IMR-90 (cell line): ENCODE measurements around the gene PCK1. TPM values are rescaled to one million over a fixed set of nuclear protein-coding genes. Genes with fewer than 3 reads are reported as not detected.

Experiments
- ATAC-seq: fragments of 200-7000 bp; cut with Tn5 transposase; 2 replicates; pipeline ENCODE4 v1.9.1; 2020; ENCODE audit warnings: low read depth, mild to moderate bottlenecking, moderate library complexity
- BruUV-seq: library from RNA; stranded (reverse); fragments of 400-500 nt; replicated peaks from 2 replicates; lab custom pipeline; 2021; lab: Mats Ljungman, UMichigan
- CTCF ChIA-PET: fragments of 300-600 bp; formaldehyde crosslinking; extraction: SDS; loops from one replicate; lab custom pipeline; 2021; ENCODE audit warnings: antibody characterized with exemption; lab: Yijun Ruan, JAX
- POLR2A ChIA-PET: fragments of 300-600 bp; sonication (Branson Sonifier 250); formaldehyde crosslinking; loops from one replicate; lab custom pipeline; 2022; ENCODE audit warnings: antibody characterized with exemption; ENCODE audit not compliant: unreplicated experiment; lab: Charles Lee
- DNase-seq: peaks from one replicate; pipeline ENCODE4 v3.0.0; 2013
- H2AFZ ChIP-seq: replicated peaks from 2 replicates; pipeline ENCODE3; 2013; ENCODE audit warnings: low read length, mild to moderate bottlenecking; ENCODE audit not compliant: poor library complexity
- H2AK5ac ChIP-seq: 2 replicates; pipeline ENCODE4 v1.6.1; 2013; ENCODE audit warnings: low read depth, low read length, inconsistent platforms
- H2AK9ac ChIP-seq: replicated peaks from 2 replicates; pipeline ENCODE3; 2013; ENCODE audit warnings: mild to moderate bottlenecking, low read depth, low read length, moderate library complexity; ENCODE audit not compliant: poor library complexity
- H2BK120ac ChIP-seq: 2 replicates; pipeline ENCODE4 v1.6.1; 2013; ENCODE audit warnings: low read depth, low read length, inconsistent platforms
- H2BK15ac ChIP-seq: 3 replicates; pipeline ENCODE4 v1.6.1; 2013; ENCODE audit warnings: low read depth, low read length, inconsistent platforms
- H2BK20ac ChIP-seq: 2 replicates; pipeline ENCODE4 v1.6.1; 2013; ENCODE audit warnings: low read depth, mild to moderate bottlenecking, inconsistent platforms, low read length, moderate library complexity
- H2BK5ac ChIP-seq: 2 replicates; pipeline ENCODE4 v1.6.1; 2013; ENCODE audit warnings: mild to moderate bottlenecking, low read depth, low read length, inconsistent platforms; ENCODE audit not compliant: poor library complexity, severe bottlenecking
- H3K14ac ChIP-seq: replicated peaks from 2 replicates; pipeline ENCODE4 v1.6.1; 2013; ENCODE audit warnings: low read depth, low read length, inconsistent platforms
- H3K18ac ChIP-seq: 2 replicates; pipeline ENCODE4 v1.6.1; 2013; ENCODE audit warnings: low read depth, low read length, control low read depth
- H3K23ac ChIP-seq: 2 replicates; pipeline ENCODE4 v1.6.1; 2013; ENCODE audit warnings: low read depth, low read length, inconsistent platforms
- H3K27ac ChIP-seq: 2 replicates; pipeline ENCODE4 v1.5.1; 2013; ENCODE audit warnings: mild to moderate bottlenecking, control low read depth, low read length; ENCODE audit not compliant: insufficient read depth
- H3K27me3 ChIP-seq: 2 replicates; pipeline ENCODE4 v1.6.1; 2013; ENCODE audit warnings: low read length; ENCODE audit not compliant: control insufficient read depth, insufficient read depth
- H3K36me3 ChIP-seq: 2 replicates; pipeline ENCODE4 v1.6.1; 2013; ENCODE audit warnings: low read length, mixed read lengths; ENCODE audit not compliant: control insufficient read depth, insufficient read depth
- H3K4ac ChIP-seq: 2 replicates; pipeline ENCODE4 v1.6.1; 2013; ENCODE audit warnings: low read depth, low read length, inconsistent platforms
- H3K4me1 ChIP-seq: 2 replicates; pipeline ENCODE4 v1.6.1; 2013; ENCODE audit warnings: low read length, mixed read lengths; ENCODE audit not compliant: control insufficient read depth, insufficient read depth
- H3K4me2 ChIP-seq: 2 replicates; pipeline ENCODE4 v1.6.1; 2013; ENCODE audit warnings: low read depth, mild to moderate bottlenecking, control low read depth, low read length, moderate library complexity
- H3K4me3 ChIP-seq: 2 replicates; pipeline ENCODE4 v1.5.1; 2013; ENCODE audit warnings: low read depth, mild to moderate bottlenecking, control low read depth, low read length, moderate library complexity; ENCODE audit not compliant: insufficient read depth
- H3K56ac ChIP-seq: 2 replicates; pipeline ENCODE4 v1.6.1; 2013; ENCODE audit warnings: low read length, inconsistent platforms; ENCODE audit not compliant: insufficient read depth; ENCODE audit errors: extremely low read depth
- H3K79me1 ChIP-seq, 2 experiments: 2 replicates each; pipeline ENCODE4 v1.6.1; 2013; ENCODE audit warnings: low read length in 2 of 2, inconsistent platforms in 1 of 2, low read depth in 1 of 2
- H3K9ac ChIP-seq: 2 replicates; pipeline ENCODE4 v1.6.1; 2013; ENCODE audit warnings: low read depth, low read length, control low read depth
- H3K9me1 ChIP-seq: 2 replicates; pipeline ENCODE4 v1.6.1; 2013; ENCODE audit warnings: low read length, inconsistent platforms; ENCODE audit not compliant: insufficient read depth
- H3K9me3 ChIP-seq: 2 replicates; pipeline ENCODE4 v1.6.1; 2013; ENCODE audit warnings: low read length; ENCODE audit not compliant: control insufficient read depth, insufficient read depth
- H4K20me1 ChIP-seq: 2 replicates; pipeline ENCODE4 v1.6.1; 2013; ENCODE audit warnings: low read length, inconsistent platforms; ENCODE audit not compliant: insufficient read depth
- H4K5ac ChIP-seq: 2 replicates; pipeline ENCODE4 v1.6.1; 2013; ENCODE audit warnings: mild to moderate bottlenecking, low read depth, low read length, control low read depth
- H4K8ac ChIP-seq, 2 experiments: 2 replicates each; pipeline ENCODE4 v1.6.1; 2013; ENCODE audit warnings: low read depth in 2 of 2, low read length in 2 of 2, control low read depth in 1 of 2, inconsistent platforms in 1 of 2
- H4K91ac ChIP-seq: 2 replicates; pipeline ENCODE4 v1.6.1; 2013; ENCODE audit warnings: low read depth, low read length, inconsistent platforms; ENCODE audit not compliant: insufficient read depth
- BHLHE40 ChIP-seq: fragments of 150-350 bp; IDR thresholded peaks from 2 replicates; pipeline ENCODE4 v1.6.1; 2016; ENCODE audit warnings: mild to moderate bottlenecking, low read depth, low read length
- MAFK ChIP-seq: IDR thresholded peaks from 2 replicates; pipeline ENCODE4 v1.6.1; 2012; ENCODE audit warnings: low read depth, low read length, improper control_type of control experiment
- WGBS, 2 experiments: methylation state at CpG; one replicate each; pipeline versions ENCODE4 v1.1.5 to v1.1.7; 2013; ENCODE audit warnings: missing lambda C conversion rate in 2 of 2; ENCODE audit not compliant: insufficient read length in 1 of 2; ENCODE audit errors: extremely low coverage in 2 of 2; 5-methylcytosine and 5-hydroxymethylcytosine counted together
- dilution Hi-C: fragments of 300-500 bp; cut with HindIII; formaldehyde crosslinking; loops from one replicate; pipeline ENCODE4 v1.14.3; 2018; ENCODE audit warnings: low sequenced_read_pairs; ENCODE audit not compliant: unreplicated experiment
- in situ Hi-C: fragments of 300-500 bp; cut with MboI; formaldehyde crosslinking; loops from 3 replicates; pipeline ENCODE4 v1.14.3; 2019; ENCODE audit warnings: low sequenced_read_pairs, inconsistent platforms, mixed read lengths
- intact Hi-C: fragments of 100-400 bp; cut with micrococcal nuclease; formaldehyde crosslinking; loops from 2 replicates; pipeline ENCODE4 v1.10.0; 2022
- polyA plus RNA-seq, 3 experiments: library from polyadenylated mRNA; depleted of rRNA; stranded (reverse); fragments of >200 nt; gene quantifications; 2 replicates each; pipeline ENCODE4 v1.2.3, GENCODE V29; 2012; ENCODE audit warnings: low replicate concordance in 1 of 3
- total RNA-seq: library from RNA; depleted of rRNA; stranded (reverse); fragments of >200 nt; gene quantifications from 2 replicates; pipeline ENCODE4 v1.2.3, GENCODE V29; 2012

The PCK1 gene
- total and polyA plus RNA-seq, 2 of the 4 experiments (the other 2 are of a cell fraction): not detected

DNA sequence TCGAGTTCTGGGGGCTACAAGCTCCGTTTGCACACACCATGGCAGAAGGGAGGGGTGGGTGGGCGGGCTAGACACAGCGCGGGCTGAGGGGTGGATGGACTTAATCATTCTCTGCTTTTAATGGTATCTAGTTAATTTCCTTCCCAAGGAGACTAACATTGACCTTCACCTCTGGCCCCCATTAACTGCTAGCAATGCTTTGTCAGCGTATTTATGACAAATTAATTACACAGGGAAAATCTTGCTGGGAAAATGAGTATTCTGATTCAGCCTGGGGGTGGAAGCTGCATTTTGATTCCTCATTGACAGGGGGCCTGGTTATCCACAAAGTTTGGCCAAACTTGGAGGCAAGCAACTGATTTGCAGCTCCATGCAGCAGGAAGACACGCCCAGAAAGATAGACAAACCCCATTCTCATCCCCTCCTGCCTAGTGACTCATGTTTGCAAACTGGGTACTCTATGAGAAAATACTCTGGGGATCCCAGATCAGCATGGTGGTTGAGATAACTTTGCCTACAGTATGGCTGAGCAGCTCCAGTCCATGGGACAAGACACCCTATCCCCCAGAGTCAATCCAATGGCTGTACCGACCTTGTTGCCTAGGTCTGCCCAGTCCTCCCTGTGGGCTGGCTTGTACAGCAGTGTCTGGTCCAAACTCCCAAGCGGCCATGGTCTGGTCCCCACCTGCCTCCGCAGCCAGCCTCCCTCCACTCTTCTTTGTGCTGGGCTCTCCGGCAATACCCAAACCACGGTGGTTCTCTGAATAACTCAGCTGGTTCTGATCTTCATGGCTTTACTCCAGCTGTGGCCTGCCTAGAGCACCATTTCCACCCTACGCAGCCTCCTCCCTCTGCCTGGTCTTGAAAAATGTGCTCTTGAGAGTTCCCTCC lies 39.7 kb downstream of the PCK1 start:
- Histone ChIP-seq H3K18ac (no peak overlapping the region), H4K20me1 (no peaks in the 10 kb centered on the region; the same call in 1 of the 2 replicates), H3K4me2 (no peak overlapping the region), H4K8ac (no peak overlapping the region), H3K14ac (no peak overlapping the region), H2AK9ac (peak overlapping the region; percentile 47), H3K23ac (no peak overlapping the region), H4K5ac (no peak overlapping the region), H2BK120ac (no peak overlapping the region), H3K27me3 (peaks cover 11% of the 10 kb centered on the region; the same call in 1 of the 2 replicates), H2BK20ac (no peak overlapping the region), H3K56ac (no peak overlapping the region), H3K4me3 (no peak overlapping the region), H2AK5ac (no peak overlapping the region), H3K36me3 (no peaks in the 10 kb centered on the region), H2AFZ (no peak overlapping the region), H2BK5ac (no peak overlapping the region), H3K4ac (no peak overlapping the region), H2BK15ac (no peak overlapping the region), H3K27ac (no peak overlapping the region), H4K91ac (no peak overlapping the region), H3K79me1 (no peaks in the 10 kb centered on the region), H3K9me1 (no peaks in the 10 kb centered on the region), H3K4me1 (no peaks in the 10 kb centered on the region), H3K9me3 (no peaks in the 10 kb centered on the region), H3K9ac (no peak overlapping the region)
- DNase-seq: no peak
- TF ChIP-seq BHLHE40: no peak
- peak; percentile 68 for TF ChIP-seq MAFK
- ATAC-seq: no peak
- 80% methylated on average over 5 of the region's 13 CpGs; no CpG with 5 or more reads in 1 of the 2 experiments for WGBS, 2 experiments
- intact Hi-C loops (no loop called here), dilution Hi-C loops (no loop called here), in situ Hi-C loops (loop anchor here (10.0 kb wide), 1 partner anchor 584 kb away; no protein-coding TSS in a partner anchor)
- no TSS peak for BruUV-seq
- POLR2A ChIA-PET: no interaction called here
- CTCF ChIA-PET: interaction anchor here (0.6 to 1.3 kb wide), 2 partner anchors 571 to 579 kb away, joined by 3 to 4 read pairs; no protein-coding TSS in a partner anchor
